Measurements from ENCODE around the gene FLRT1.

DNA sequence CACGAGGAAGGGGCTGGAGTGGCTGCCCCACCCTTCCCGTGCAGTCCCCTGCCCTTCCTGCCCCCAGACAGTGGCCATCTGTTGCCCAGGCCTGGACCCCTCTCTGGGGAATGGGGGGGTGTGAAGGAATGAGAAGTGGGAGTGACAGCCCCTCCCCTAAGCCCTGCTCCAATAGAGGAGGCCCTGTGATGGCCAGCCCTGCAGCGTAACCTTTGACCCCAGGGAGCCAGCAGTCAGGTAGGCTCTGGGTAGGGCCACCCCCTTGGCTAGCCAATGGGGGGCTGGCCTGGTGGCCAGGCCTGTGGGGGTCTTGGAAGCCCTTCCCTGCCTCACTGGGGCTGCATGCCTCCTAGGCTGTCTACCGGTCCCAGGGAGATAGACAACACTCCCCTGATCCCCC is 6.6 kb downstream of the FLRT1 start:
- TF ChIP-seq TCF7L2 (IDR thresholded peaks at IDR 0.05; ENCODE audit: low read depth, low read length) (no peak), JARID2 (CRISPR knock-in tag; IDR thresholded peaks at IDR 0.05; ENCODE audit: insufficient replicate concordance) (no peak), YY1 (IDR thresholded peaks at IDR 0.05; ENCODE audit: insufficient read depth, insufficient replicate concordance, low read depth, low read length) (no peak), ETV6 (CRISPR knock-in tag; conservative IDR thresholded peaks at IDR 0.05) (no peak), MED8 (CRISPR knock-in tag; IDR thresholded peaks at IDR 0.05; ENCODE audit: insufficient replicate concordance) (no peak), ZNF274 (CRISPR knock-in tag; IDR thresholded peaks at IDR 0.05) (no peak), TAF1 (CRISPR knock-in tag; IDR thresholded peaks at IDR 0.05) (no peak)
- TF ChIP-seq, protein P1, sequence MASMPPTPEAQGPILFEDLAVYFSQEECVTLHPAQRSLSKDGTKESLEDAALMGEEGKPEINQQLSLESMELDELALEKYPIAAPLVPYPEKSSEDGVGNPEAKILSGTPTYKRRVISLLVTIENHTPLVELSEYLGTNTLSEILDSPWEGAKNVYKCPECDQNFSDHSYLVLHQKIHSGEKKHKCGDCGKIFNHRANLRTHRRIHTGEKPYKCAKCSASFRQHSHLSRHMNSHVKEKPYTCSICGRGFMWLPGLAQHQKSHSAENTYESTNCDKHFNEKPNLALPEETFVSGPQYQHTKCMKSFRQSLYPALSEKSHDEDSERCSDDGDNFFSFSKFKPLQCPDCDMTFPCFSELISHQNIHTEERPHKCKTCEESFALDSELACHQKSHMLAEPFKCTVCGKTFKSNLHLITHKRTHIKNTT (CRISPR knock-in tag; IDR thresholded peaks at IDR 0.05) = no peak
- TF ChIP-seq, protein P2, sequence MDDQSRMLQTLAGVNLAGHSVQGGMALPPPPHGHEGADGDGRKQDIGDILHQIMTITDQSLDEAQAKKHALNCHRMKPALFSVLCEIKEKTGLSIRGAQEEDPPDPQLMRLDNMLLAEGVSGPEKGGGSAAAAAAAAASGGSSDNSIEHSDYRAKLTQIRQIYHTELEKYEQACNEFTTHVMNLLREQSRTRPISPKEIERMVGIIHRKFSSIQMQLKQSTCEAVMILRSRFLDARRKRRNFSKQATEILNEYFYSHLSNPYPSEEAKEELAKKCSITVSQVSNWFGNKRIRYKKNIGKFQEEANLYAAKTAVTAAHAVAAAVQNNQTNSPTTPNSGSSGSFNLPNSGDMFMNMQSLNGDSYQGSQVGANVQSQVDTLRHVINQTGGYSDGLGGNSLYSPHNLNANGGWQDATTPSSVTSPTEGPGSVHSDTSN (CRISPR knock-in tag; IDR thresholded peaks at IDR 0.05; ENCODE audit: borderline replicate concordance) = no peak
- TF ChIP-seq, protein P3, sequence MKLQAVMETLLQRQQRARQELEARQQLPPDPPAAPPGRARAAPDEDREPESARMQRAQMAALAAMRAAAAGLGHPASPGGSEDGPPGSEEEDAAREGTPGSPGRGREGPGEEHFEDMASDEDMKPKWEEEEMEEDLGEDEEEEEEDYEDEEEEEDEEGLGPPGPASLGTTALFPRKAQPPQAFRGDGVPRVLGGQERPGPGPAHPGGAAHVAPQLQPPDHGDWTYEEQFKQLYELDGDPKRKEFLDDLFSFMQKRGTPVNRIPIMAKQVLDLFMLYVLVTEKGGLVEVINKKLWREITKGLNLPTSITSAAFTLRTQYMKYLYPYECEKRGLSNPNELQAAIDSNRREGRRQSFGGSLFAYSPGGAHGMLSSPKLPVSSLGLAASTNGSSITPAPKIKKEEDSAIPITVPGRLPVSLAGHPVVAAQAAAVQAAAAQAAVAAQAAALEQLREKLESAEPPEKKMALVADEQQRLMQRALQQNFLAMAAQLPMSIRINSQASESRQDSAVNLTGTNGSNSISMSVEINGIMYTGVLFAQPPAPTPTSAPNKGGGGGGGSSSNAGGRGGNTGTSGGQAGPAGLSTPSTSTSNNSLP (IDR thresholded peaks at IDR 0.05; ENCODE audit: low read depth, low read length) = no peak
- TF ChIP-seq, protein P4, sequence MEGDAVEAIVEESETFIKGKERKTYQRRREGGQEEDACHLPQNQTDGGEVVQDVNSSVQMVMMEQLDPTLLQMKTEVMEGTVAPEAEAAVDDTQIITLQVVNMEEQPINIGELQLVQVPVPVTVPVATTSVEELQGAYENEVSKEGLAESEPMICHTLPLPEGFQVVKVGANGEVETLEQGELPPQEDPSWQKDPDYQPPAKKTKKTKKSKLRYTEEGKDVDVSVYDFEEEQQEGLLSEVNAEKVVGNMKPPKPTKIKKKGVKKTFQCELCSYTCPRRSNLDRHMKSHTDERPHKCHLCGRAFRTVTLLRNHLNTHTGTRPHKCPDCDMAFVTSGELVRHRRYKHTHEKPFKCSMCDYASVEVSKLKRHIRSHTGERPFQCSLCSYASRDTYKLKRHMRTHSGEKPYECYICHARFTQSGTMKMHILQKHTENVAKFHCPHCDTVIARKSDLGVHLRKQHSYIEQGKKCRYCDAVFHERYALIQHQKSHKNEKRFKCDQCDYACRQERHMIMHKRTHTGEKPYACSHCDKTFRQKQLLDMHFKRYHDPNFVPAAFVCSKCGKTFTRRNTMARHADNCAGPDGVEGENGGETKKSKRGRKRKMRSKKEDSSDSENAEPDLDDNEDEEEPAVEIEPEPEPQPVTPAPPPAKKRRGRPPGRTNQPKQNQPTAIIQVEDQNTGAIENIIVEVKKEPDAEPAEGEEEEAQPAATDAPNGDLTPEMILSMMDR (CRISPR knock-in tag; IDR thresholded peaks at IDR 0.05) = no peak
